DOHH2 (cell line): Measurements from ENCODE around the gene VAV1.

ENCODE experiments used
- H3F3A ChIP-seq: fragments of 200-600 bp; sonication (generic), shearing (Covaris generic); 2 replicates; pipeline ENCODE4 v1.6.0; 2016; ENCODE audit warnings: antibody characterized with exemption, mild to moderate bottlenecking; ENCODE audit not compliant: control insufficient read depth, insufficient read depth
- H3K27ac ChIP-seq: fragments of 200-600 bp; sonication (generic); 2 replicates; pipeline ENCODE4 v1.5.1; 2014; ENCODE audit warnings: low read depth, mild to moderate bottlenecking, low read length, moderate library complexity
- H3K27me3 ChIP-seq: fragments of 200-600 bp; sonication (generic); 2 replicates; pipeline ENCODE4 v1.6.1; 2014; ENCODE audit warnings: mild to moderate bottlenecking, low read length, mixed read lengths; ENCODE audit not compliant: control insufficient read depth
- H3K36me3 ChIP-seq: fragments of 200-600 bp; sonication (generic); 2 replicates; pipeline ENCODE4 v1.6.1; 2014; ENCODE audit warnings: mild to moderate bottlenecking, low read length, moderate library complexity, mixed read lengths; ENCODE audit not compliant: control insufficient read depth
- H3K4me1 ChIP-seq: fragments of 200-600 bp; sonication (generic); 2 replicates; pipeline ENCODE4 v1.6.1; 2014; ENCODE audit warnings: mild to moderate bottlenecking, low read length, mixed read lengths; ENCODE audit not compliant: control insufficient read depth
- H3K4me2 ChIP-seq: fragments of 200-600 bp; sonication (generic); 2 replicates; pipeline ENCODE4 v1.6.0; 2014; ENCODE audit warnings: mild to moderate bottlenecking, low read length, moderate library complexity
- H3K4me3 ChIP-seq: fragments of 200-600 bp; sonication (generic); 2 replicates; pipeline ENCODE4 v1.5.1; 2014; ENCODE audit warnings: mild to moderate bottlenecking, low read length, mixed read lengths
- H3K79me2 ChIP-seq: fragments of 200-600 bp; sonication (generic); 2 replicates; pipeline ENCODE4 v1.6.1; 2014; ENCODE audit warnings: mild to moderate bottlenecking, low read length, mixed read lengths; ENCODE audit not compliant: control insufficient read depth
- H3K9me2 ChIP-seq: fragments of 200-600 bp; sonication (generic); replicated peaks from 2 replicates; pipeline ENCODE4 v1.6.1; 2014; ENCODE audit warnings: mild to moderate bottlenecking, low read length, mixed read lengths; ENCODE audit not compliant: control insufficient read depth
- H3K9me3 ChIP-seq: fragments of 200-600 bp; sonication (generic); 2 replicates; pipeline ENCODE4 v1.6.1; 2014; ENCODE audit warnings: antibody characterized with exemption, low read length, mixed read lengths; ENCODE audit not compliant: control insufficient read depth, insufficient read depth
- H4K20me1 ChIP-seq: fragments of 200-600 bp; sonication (generic); 2 replicates; pipeline ENCODE4 v1.6.0; 2014; ENCODE audit warnings: low read depth, mild to moderate bottlenecking, antibody characterized with exemption, low read length, moderate library complexity; ENCODE audit not compliant: control insufficient read depth, insufficient read depth
- CTCF ChIP-seq: fragments of 200-600 bp; sonication (generic); IDR thresholded peaks from one replicate; pipeline ENCODE4 v1.5.1; 2014; ENCODE audit warnings: antibody characterized with exemption, mild to moderate bottlenecking, low read depth, low read length; ENCODE audit not compliant: poor library complexity, severe bottlenecking
- EZH2phosphoT487 ChIP-seq: fragments of 200-600 bp; sonication (generic); IDR thresholded peaks from 2 replicates; pipeline ENCODE4 v1.6.1; 2017; ENCODE audit warnings: borderline replicate concordance, mild to moderate bottlenecking, antibody characterized with exemption, low read length, moderate library complexity, mixed read lengths

The VAV1 gene

DNA sequence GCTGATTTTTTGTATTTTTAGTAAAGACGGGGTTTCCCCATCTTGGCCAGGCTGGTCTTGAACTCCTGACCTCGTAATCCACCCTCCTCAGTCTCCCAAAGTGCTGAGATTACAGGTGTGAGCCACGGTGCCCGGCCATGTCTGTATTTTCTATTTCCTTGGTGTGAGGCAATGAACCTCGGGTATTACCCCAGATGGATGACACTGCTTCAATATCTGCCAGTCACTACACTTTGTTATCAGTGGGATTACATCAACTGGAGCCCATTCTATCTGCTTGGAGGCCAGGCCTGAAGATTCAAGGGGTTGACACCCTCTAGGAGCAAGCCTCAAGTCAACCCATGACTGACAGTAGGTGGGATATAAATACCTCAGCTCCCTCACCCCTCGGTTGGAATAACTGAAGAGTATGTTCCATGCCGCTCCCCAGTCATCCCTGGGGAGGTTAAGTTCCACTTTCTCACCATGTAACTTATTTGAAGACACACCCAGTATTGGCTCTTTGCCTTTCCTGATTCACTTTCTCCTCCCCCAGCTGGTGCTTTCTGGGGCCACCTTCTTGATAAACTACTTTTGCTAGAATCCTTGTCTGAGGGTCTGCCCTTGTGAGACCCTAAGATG lies 113.9 kb downstream of the VAV1 start:
- Histone ChIP-seq H3K79me2 (no peaks in the 10 kb centered on the region), H3F3A (no peaks in the 10 kb centered on the region), H3K36me3 (no peaks in the 10 kb centered on the region), H4K20me1 (no peaks in the 10 kb centered on the region), H3K4me2 (no peak overlapping the region), H3K9me2 (no peaks in the 10 kb centered on the region), H3K4me1 (peaks cover under 1% of the 10 kb centered on the region; the same call in 1 of the 2 replicates), H3K9me3 (no peaks in the 10 kb centered on the region), H3K27me3 (peaks cover 26% of the 10 kb centered on the region), H3K27ac (no peak overlapping the region), H3K4me3 (no peak overlapping the region)
- TF ChIP-seq CTCF = no peak
- no peak for TF ChIP-seq EZH2phosphoT487

DNA sequence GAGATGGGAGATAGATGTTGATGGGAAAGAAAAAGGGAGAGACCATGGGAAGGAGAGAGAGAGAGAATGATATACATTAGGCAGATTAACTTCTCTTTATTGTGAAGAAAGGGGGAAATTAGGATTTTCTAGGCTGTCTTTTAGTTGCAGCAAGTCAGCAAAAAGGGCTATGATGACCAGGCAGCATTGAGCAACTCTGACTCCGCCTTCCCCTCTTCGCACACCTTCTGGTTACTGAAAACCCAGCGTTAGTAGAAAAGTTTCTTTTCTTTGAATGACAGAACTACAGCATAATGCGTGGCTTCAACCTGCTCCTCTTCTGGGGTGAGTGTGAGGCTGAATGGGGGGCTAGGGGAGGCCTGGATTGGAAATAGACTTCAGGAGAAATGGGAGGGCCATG lies 114.8 kb downstream of the VAV1 start, which contains the start of gene ADGRE1:
Gene ADGRE1, plus strand, starts transcription at position 264 of the 400 bp plus-strand sequence. Its CDS starts 30 bp downstream, at position 294.
- TF ChIP-seq EZH2phosphoT487 = no peak
- Histone ChIP-seq H3K9me3 (no peaks in the 10 kb centered on the region), H4K20me1 (no peaks in the 10 kb centered on the region), H3K9me2 (no peaks in the 10 kb centered on the region), H3K27me3 (peaks cover 26% of the 10 kb centered on the region), H3K4me2 (no peak within 1 kb of the TSS), H3K27ac (no peak within 1 kb of the TSS), H3K79me2 (no peaks in the 10 kb centered on the region), H3K4me1 (peaks cover 10% of the 10 kb centered on the region), H3K4me3 (no peak within 1 kb of the TSS), H3K36me3 (no peaks in the 10 kb centered on the region), H3F3A (no peaks in the 10 kb centered on the region)

DNA sequence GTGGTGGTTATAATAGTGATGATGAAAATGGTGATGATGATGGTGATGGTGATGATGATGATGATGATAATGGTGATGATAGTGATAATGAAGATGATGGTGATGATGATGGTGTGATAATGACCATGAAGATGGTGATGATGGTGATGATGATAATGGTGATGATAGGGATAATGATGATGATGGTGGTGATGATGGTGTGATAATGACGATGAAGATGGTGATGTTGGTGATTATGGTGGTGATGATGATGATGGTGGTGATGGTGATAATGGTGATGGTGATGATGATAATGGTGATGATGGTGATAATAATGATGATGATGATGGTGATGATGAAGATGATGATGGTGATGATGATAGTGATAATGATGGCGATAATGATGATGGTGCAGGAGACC lies 116.5 kb downstream of the VAV1 start:
- Histone ChIP-seq H3K9me3 (no peaks in the 10 kb centered on the region), H3K4me1 (peaks cover 13% of the 10 kb centered on the region), H3K4me2 (no peak overlapping the region), H3K9me2 (no peaks in the 10 kb centered on the region), H3F3A (no peaks in the 10 kb centered on the region), H3K27ac (no peak overlapping the region), H3K79me2 (no peaks in the 10 kb centered on the region), H4K20me1 (no peaks in the 10 kb centered on the region), H3K27me3 (peaks cover 26% of the 10 kb centered on the region), H3K36me3 (no peaks in the 10 kb centered on the region), H3K4me3 (no peak overlapping the region)
- TF ChIP-seq CTCF (no peak), EZH2phosphoT487 (no peak)

DNA sequence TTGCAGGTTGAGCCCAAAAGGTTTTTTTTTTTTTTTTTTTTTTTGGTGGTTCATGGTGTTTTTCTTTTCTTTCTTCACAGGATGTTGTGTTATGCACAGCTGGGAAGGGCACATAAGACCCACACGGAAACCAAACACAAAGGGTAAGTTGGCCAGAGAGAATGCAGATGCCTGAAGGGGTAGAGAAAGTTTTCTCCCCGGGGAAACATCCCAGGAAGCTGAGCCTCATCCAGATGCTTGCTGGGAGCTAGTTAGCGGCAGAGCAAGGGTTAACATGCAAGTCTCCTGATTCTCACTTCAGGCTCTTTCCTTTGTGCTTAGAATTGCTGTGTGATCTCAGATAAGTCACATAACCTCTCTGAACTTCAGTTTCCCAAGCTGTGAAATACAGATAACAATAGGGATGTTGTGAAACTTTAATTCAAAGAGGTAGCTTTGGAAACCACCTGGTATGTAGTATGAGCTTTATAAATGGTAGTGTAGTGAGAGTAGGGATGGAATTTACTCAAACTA lies 117.9 kb downstream of the VAV1 start:
- Histone ChIP-seq H4K20me1 (no peaks in the 10 kb centered on the region), H3K27me3 (peaks cover 33% of the 10 kb centered on the region), H3K27ac (no peak overlapping the region), H3K4me2 (no peak overlapping the region), H3K9me3 (no peaks in the 10 kb centered on the region), H3F3A (no peaks in the 10 kb centered on the region), H3K9me2 (no peaks in the 10 kb centered on the region), H3K4me1 (peaks cover 13% of the 10 kb centered on the region), H3K79me2 (no peaks in the 10 kb centered on the region), H3K4me3 (no peak overlapping the region), H3K36me3 (no peaks in the 10 kb centered on the region)
- TF ChIP-seq CTCF = no peak
- TF ChIP-seq EZH2phosphoT487 = no peak
